SK-N-SH (cell line): ENCODE data around the gene PTCD1.

ENCODE experiments used
- CTCF ChIP-seq: fragments of 200-600 bp; sonication (generic); IDR thresholded peaks from 2 replicates; pipeline ENCODE4 v1.6.1; 2017; ENCODE audit warnings: antibody characterized with exemption, mild to moderate bottlenecking, moderate library complexity
- EP300 ChIP-seq, 2 experiments: IDR thresholded peaks; 2 replicates each; pipeline versions ENCODE4 v1.4.0 to v1.6.1; 2012; ENCODE audit warnings: borderline replicate concordance in 1 of 2, low read depth in 1 of 2, low read length in 1 of 2
- EZH2phosphoT487 ChIP-seq: fragments of 200-600 bp; sonication (generic); IDR thresholded peaks from 2 replicates; pipeline ENCODE4 v1.6.1; 2017; ENCODE audit warnings: low read depth, mixed run types, mild to moderate bottlenecking, antibody characterized with exemption, moderate library complexity, borderline replicate concordance
- FOXJ3 ChIP-seq: sonication (generic); formaldehyde crosslinking; IDR thresholded peaks from 2 replicates; pipeline ENCODE4 v1.5.1; 2020; ENCODE audit warnings: mild to moderate bottlenecking, missing genetic modification reagents
- JUND ChIP-seq: IDR thresholded peaks from 2 replicates; pipeline ENCODE4 v1.4.0; 2012
- MAX ChIP-seq: IDR thresholded peaks from 2 replicates; pipeline ENCODE4 v1.4.0; 2012; ENCODE audit warnings: low read depth
- POLR2AphosphoS5 ChIP-seq: IDR thresholded peaks from 2 replicates; pipeline ENCODE4 v1.6.1; 2012; ENCODE audit warnings: low read depth, low read length
- SIN3A ChIP-seq: IDR thresholded peaks from 2 replicates; pipeline ENCODE4 v1.6.1; 2012; ENCODE audit warnings: low read depth, mild to moderate bottlenecking, low read length, moderate library complexity, borderline replicate concordance
- SMC3 ChIP-seq: IDR thresholded peaks from 2 replicates; pipeline ENCODE4 v1.6.1; 2012; ENCODE audit warnings: low read depth, low read length, improper control_type of control experiment
- TAF1 ChIP-seq: IDR thresholded peaks from 2 replicates; pipeline ENCODE4 v1.6.1; 2012; ENCODE audit warnings: low read depth, mild to moderate bottlenecking, low read length, moderate library complexity, borderline replicate concordance
- TEAD4 ChIP-seq: IDR thresholded peaks from 2 replicates; pipeline ENCODE4 v1.4.0; 2012; ENCODE audit warnings: mild to moderate bottlenecking, borderline replicate concordance; ENCODE audit not compliant: insufficient read depth
- USF1 ChIP-seq: IDR thresholded peaks from 2 replicates; pipeline ENCODE4 v1.4.0; 2012; ENCODE audit warnings: low read depth, borderline replicate concordance
- YY1 ChIP-seq: IDR thresholded peaks from 2 replicates; pipeline ENCODE4 v1.4.0; 2012; ENCODE audit warnings: low read depth, mild to moderate bottlenecking

GRCh38 chr7:99447943-99448342 is 9.3 kb upstream of the PTCD1 start:
- peak; percentile 33; the same call in 1 of the 2 replicates for TF ChIP-seq CTCF
- no peak for TF ChIP-seq USF1
- no peak for TF ChIP-seq YY1
- TF ChIP-seq EP300 (IDR thresholded peaks at IDR 0.05; ENCODE audit: borderline replicate concordance in 1 of 2, low read depth in 1 of 2, low read length in 1 of 2): no peak
- no peak for TF ChIP-seq SMC3
- no peak for TF ChIP-seq EZH2phosphoT487
- TF ChIP-seq JUND: no peak
- no peak for TF ChIP-seq SIN3A
- no peak for TF ChIP-seq TEAD4
- TF ChIP-seq POLR2AphosphoS5: no peak
- no peak for TF ChIP-seq TAF1
- no peak for TF ChIP-seq MAX
- TF ChIP-seq FOXJ3 (CRISPR knock-in tag): no peak
